NCI-H2227 treated with DMSO at 0.1 percent for 48 hours (cell line): Measurements from ENCODE around the gene NLRX1.
"Not testable (repeated sequence)": the region's sequence is repeated elsewhere in the genome, so short reads cannot be mapped to it uniquely, and the experiment has no call there.

Experiments
- DNase-seq: peaks from one replicate; lab custom pipeline; 2025; lab: John Stamatoyannopoulos, UW

The NLRX1 gene

GRCh38 chr11:119155733-119156492, 12.6 kb upstream of the NLRX1 start:
- no peak for DNase-seq

GRCh38 chr11:119156496-119156895, 12.0 kb upstream of the NLRX1 start:
- no peak for DNase-seq

GRCh38 chr11:119157063-119157462, 11.5 kb upstream of the NLRX1 start:
- no peak for DNase-seq

- DNase-seq, result no peak
These were observed 10.1 kb upstream of the NLRX1 start for GRCh38 chr11:119158467-119158866.

GRCh38 chr11:119160151-119160550, 8.4 kb upstream of the NLRX1 start:
- DNase-seq, result no peak

- DNase-seq, result no peak
These were observed 6.7 kb upstream of the NLRX1 start for GRCh38 chr11:119161871-119162270.

- DNase-seq, result no peak
These were observed 2.0 kb upstream of the NLRX1 start for GRCh38 chr11:119166368-119167076.

GRCh38 chr11:119167077-119167458, 1.5 kb upstream of the NLRX1 start:
- DNase-seq, result not testable (repeated sequence)

GRCh38 chr11:119167933-119168332, 592 bp upstream of the NLRX1 start:
- no peak for DNase-seq

- DNase-seq, result no peak
These were observed 776 bp downstream of the NLRX1 start for GRCh38 chr11:119169282-119169719.

GRCh38 chr11:119172513-119172912, 4.0 kb downstream of the NLRX1 start:
- no peak for DNase-seq

GRCh38 chr11:119173453-119173852, 4.9 kb downstream of the NLRX1 start:
- DNase-seq, result no peak

- peak; percentile 63 for DNase-seq
These were observed 7.1 kb downstream of the NLRX1 start for GRCh38 chr11:119175493-119176077.

GRCh38 chr11:119178166-119178680, 9.7 kb downstream of the NLRX1 start:
- DNase-seq, result no peak

- no peak for DNase-seq
These were observed 10.8 kb downstream of the NLRX1 start for GRCh38 chr11:119179342-119179741.

GRCh38 chr11:119179983-119180382, 11.5 kb downstream of the NLRX1 start:
- DNase-seq, result no peak

- DNase-seq, result no peak
These were observed 12.5 kb downstream of the NLRX1 start for GRCh38 chr11:119180729-119181676.

GRCh38 chr11:119181677-119182412, 13.3 kb downstream of the NLRX1 start:
- no peak for DNase-seq

- not testable (repeated sequence) for DNase-seq
These were observed 15.9 kb downstream of the NLRX1 start for GRCh38 chr11:119184399-119184798.

- DNase-seq, result no peak
These were observed 17.6 kb downstream of the NLRX1 start for GRCh38 chr11:119185981-119186634.
